KMS-11 (cell line): ENCODE data around the gene IRF1.
"Not testable (repeated sequence)": the region's sequence is repeated elsewhere in the genome, so short reads cannot be mapped to it uniquely, and the experiment has no call there.

ENCODE experiments used
- H2AFZ ChIP-seq: fragments of 200-600 bp; sonication (generic); 2 replicates; pipeline ENCODE4 v1.6.1; 2016; ENCODE audit warnings: antibody characterized with exemption, mixed run types, low read depth
- H3K27ac ChIP-seq: fragments of 200-600 bp; sonication (generic); 2 replicates; pipeline ENCODE4 v1.6.1; 2016; ENCODE audit warnings: mild to moderate bottlenecking, mixed run types
- H3K27me3 ChIP-seq: fragments of 200-600 bp; sonication (generic); 2 replicates; pipeline ENCODE4 v1.6.1; 2017; ENCODE audit warnings: mild to moderate bottlenecking, low read depth, mixed run types, moderate library complexity; ENCODE audit not compliant: insufficient read depth
- H3K36me3 ChIP-seq: fragments of 200-600 bp; sonication (generic); 2 replicates; pipeline ENCODE4 v1.6.1; 2017; ENCODE audit warnings: mild to moderate bottlenecking, mixed run types; ENCODE audit not compliant: insufficient read depth
- H3K4me1 ChIP-seq: fragments of 200-600 bp; sonication (generic); 2 replicates; pipeline ENCODE4 v1.6.1; 2016; ENCODE audit warnings: mild to moderate bottlenecking, low read depth, mixed run types; ENCODE audit not compliant: poor library complexity, severe bottlenecking
- H3K4me2 ChIP-seq: fragments of 200-600 bp; sonication (generic); 2 replicates; pipeline ENCODE4 v1.7.0; 2016; ENCODE audit warnings: mild to moderate bottlenecking, mixed run types
- H3K4me3 ChIP-seq: fragments of 200-600 bp; sonication (generic); IDR thresholded peaks from 2 replicates; pipeline ENCODE4 v1.6.1; 2017; ENCODE audit warnings: low read depth, low read length, mixed read lengths; ENCODE audit not compliant: insufficient read depth
- H3K79me2 ChIP-seq: fragments of 200-600 bp; sonication (generic); 2 replicates; pipeline ENCODE4 v1.6.1; 2016; ENCODE audit warnings: low read depth, mixed run types; ENCODE audit not compliant: insufficient read depth
- H3K9ac ChIP-seq: fragments of 200-600 bp; sonication (generic); 2 replicates; pipeline ENCODE4 v1.6.1; 2016; ENCODE audit warnings: mild to moderate bottlenecking, mixed run types
- H4K20me1 ChIP-seq: fragments of 200-600 bp; sonication (generic); 2 replicates; pipeline ENCODE4 v1.6.1; 2016; ENCODE audit warnings: mild to moderate bottlenecking, mixed run types; ENCODE audit not compliant: insufficient read depth
- TF ChIP-seq, protein P1 (sequence below): fragments of 200-600 bp; sonication (generic); conservative IDR thresholded peaks from 2 replicates; pipeline ENCODE4 v1.6.1; 2017; ENCODE audit warnings: low read depth, mild to moderate bottlenecking, antibody characterized with exemption, low read length, moderate library complexity, mixed read lengths

IRF1 gene

GRCh38 chr5:132485641-132486317 is 4.8 kb downstream of the IRF1 start:
- no peak overlapping the region for H2AFZ ChIP-seq
- H3K4me1 ChIP-seq: peaks cover 30% of the 10 kb centered on the region
- TF ChIP-seq, protein P1, sequence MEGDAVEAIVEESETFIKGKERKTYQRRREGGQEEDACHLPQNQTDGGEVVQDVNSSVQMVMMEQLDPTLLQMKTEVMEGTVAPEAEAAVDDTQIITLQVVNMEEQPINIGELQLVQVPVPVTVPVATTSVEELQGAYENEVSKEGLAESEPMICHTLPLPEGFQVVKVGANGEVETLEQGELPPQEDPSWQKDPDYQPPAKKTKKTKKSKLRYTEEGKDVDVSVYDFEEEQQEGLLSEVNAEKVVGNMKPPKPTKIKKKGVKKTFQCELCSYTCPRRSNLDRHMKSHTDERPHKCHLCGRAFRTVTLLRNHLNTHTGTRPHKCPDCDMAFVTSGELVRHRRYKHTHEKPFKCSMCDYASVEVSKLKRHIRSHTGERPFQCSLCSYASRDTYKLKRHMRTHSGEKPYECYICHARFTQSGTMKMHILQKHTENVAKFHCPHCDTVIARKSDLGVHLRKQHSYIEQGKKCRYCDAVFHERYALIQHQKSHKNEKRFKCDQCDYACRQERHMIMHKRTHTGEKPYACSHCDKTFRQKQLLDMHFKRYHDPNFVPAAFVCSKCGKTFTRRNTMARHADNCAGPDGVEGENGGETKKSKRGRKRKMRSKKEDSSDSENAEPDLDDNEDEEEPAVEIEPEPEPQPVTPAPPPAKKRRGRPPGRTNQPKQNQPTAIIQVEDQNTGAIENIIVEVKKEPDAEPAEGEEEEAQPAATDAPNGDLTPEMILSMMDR: no peak
- no peak overlapping the region for H3K4me3 ChIP-seq
- peaks cover 3% of the 10 kb centered on the region; the same call in 1 of the 2 replicates for H3K36me3 ChIP-seq
- no peak overlapping the region for H3K4me2 ChIP-seq
- no peak overlapping the region for H3K9ac ChIP-seq
- peaks cover 22% of the 10 kb centered on the region for H4K20me1 ChIP-seq
- no peak overlapping the region for H3K27ac ChIP-seq
- no peaks in the 10 kb centered on the region for H3K27me3 ChIP-seq
- H3K79me2 ChIP-seq: peaks cover 42% of the 10 kb centered on the region

DNA sequence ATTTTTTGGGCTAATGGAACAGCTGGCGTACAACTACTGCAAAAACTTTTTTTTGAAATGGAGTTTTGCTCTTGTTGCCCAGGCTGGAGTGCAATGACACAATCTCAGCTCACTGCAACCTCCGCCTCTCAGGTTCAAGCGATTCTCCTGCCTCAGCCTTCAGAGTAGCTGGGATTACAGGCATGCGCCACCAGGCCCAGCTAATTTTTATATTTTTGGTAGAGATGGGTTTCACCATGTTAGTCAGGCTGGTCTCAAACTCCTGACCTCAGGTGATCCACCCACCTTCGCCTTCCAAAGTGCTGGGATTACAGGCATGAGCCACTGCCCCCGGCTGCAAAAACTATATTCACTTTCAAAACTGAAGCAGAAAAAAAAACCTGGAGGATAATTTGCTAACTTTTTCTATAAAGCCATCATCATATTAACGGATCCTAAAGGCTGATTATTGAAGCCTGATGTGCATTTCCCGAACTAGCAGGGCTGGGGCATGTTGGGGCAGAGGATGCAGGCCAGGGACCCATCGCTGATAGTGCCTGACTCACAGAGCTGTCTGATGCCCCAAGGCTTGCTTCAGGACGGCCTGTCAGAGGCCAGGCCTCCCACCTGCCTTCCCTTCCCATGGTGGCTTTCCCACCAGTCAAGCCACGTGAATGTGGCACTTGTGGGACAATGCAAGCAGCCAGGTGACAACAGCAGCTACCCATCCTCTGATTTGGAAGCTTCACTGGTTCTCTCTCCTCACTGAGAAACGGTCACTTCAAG is 5.5 kb downstream of the IRF1 start:
- not testable (repeated sequence) for H3K4me3 ChIP-seq, H2AFZ ChIP-seq
- peaks cover 31% of the 10 kb centered on the region for H3K4me1 ChIP-seq

GRCh38 chr5:132484391-132484725 is 6.2 kb downstream of the IRF1 start:
- Histone ChIP-seq H3K4me3 (no peak overlapping the region), H3K27me3 (no peaks in the 10 kb centered on the region), H3K4me1 (peaks cover 38% of the 10 kb centered on the region), H3K79me2 (peaks cover 35% of the 10 kb centered on the region), H3K9ac (no peak overlapping the region), H3K36me3 (peaks cover 3% of the 10 kb centered on the region; the same call in 1 of the 2 replicates), H3K27ac (no peak overlapping the region), H4K20me1 (peaks cover 19% of the 10 kb centered on the region), H3K4me2 (no peak overlapping the region), H2AFZ (no peak overlapping the region)
- TF ChIP-seq, protein P1: no peak

More for the DNA sequence above, 5.5 kb downstream of the IRF1 start:
- not testable (repeated sequence) for H3K4me2 ChIP-seq, H3K9ac ChIP-seq, H3K27me3 ChIP-seq, H3K27ac ChIP-seq, H3K36me3 ChIP-seq
- Histone ChIP-seq H3K79me2 (peaks cover 42% of the 10 kb centered on the region), H4K20me1 (peaks cover 22% of the 10 kb centered on the region)

DNA sequence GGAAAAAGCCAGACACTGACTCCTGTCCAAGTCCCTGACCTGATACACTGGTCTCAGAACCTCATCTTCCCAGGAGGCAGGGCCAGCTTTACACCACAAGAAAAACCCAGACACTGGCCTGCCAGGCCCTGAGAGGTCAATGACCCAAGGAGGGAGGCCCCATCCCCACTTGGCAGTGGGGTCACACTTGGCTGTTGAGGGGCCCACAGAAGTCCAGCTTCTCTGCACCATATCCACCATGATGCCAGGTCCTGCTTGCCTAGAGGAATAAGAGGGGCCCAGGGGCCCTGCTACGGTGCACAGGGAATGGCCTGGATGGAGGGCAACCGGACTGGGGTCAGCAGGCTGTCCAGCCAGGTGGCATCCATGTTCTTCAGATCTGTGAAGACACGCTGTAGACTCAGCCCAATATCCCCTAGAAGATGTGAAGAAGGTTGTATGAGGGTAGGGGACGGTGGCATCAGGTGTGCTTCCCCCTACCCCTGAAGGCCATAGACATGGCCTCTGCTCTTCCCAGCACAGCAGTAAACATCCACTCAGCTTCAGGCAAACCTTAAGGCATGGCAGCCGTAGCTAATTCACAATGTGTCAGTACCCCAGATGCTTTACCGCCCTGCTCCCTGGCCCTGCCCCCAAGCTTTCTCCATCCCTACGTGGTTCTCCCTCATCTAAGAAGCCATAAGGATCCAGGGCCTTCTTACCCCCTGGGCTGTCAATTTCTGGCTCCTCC is 6.7 kb downstream of the IRF1 start:
- Histone ChIP-seq H3K27ac (no peak overlapping the region), H3K4me3 (no peak overlapping the region), H2AFZ (no peak overlapping the region), H3K4me1 (peaks cover 38% of the 10 kb centered on the region), H3K79me2 (peaks cover 29% of the 10 kb centered on the region), H3K27me3 (no peaks in the 10 kb centered on the region), H3K9ac (no peak overlapping the region), H3K4me2 (no peak overlapping the region), H4K20me1 (peaks cover 14% of the 10 kb centered on the region; the same call in 1 of the 2 replicates), H3K36me3 (peaks cover 3% of the 10 kb centered on the region; the same call in 1 of the 2 replicates)
- TF ChIP-seq, protein P1: no peak
